HepG2 (cell line): ENCODE data around the gene S100A13. TPM values are rescaled to one million over a fixed set of nuclear protein-coding genes. Genes with fewer than 3 reads are reported as not detected.
A peak's percentile ranks its signal among the peaks of the same experiment; 100 is the strongest.

Experiments used
- ATAC-seq: fragments of 200-7000 bp; cut with Tn5 transposase; 3 replicates; pipeline ENCODE4 v1.9.1; 2020; ENCODE audit warnings: mild to moderate bottlenecking, moderate library complexity
- BruUV-seq: library from RNA; stranded (reverse); fragments of 400-500 nt; replicated peaks from 2 replicates; lab custom pipeline; 2021; lab: Mats Ljungman, UMichigan
- CTCF ChIA-PET: fragments of 300-600 bp; formaldehyde crosslinking; extraction: SDS; loops from one replicate; lab custom pipeline; 2021; ENCODE audit warnings: low total read pairs, inconsistent platforms, low intra/inter-chr PET ratio; lab: Yijun Ruan, JAX
- POLR2A ChIA-PET: fragments of 350-600 bp; sonication (Branson Sonifier 250); formaldehyde crosslinking; loops from one replicate; lab custom pipeline; 2020; ENCODE audit warnings: antibody characterized with exemption, inconsistent platforms; lab: Yijun Ruan, JAX
- DNase-seq: peaks from one replicate; pipeline ENCODE4 v3.0.0-alpha.2; 2015; ENCODE audit warnings: low spot score
- FAIRE-seq: peaks from 3 replicates; lab custom pipeline; 2011; peaks lifted over from hg19 to GRCh38; lab: Jason Lieb, UNC
- H2AFZ ChIP-seq: one replicate; pipeline ENCODE4 v1.6.1; 2011; ENCODE audit warnings: low read length, inconsistent platforms
- H3K27ac ChIP-seq: fragments of 300-600 bp; 3 replicates; pipeline ENCODE4 v1.8.0; 2011; ENCODE audit warnings: mixed run types, mild to moderate bottlenecking, mixed read lengths, low read length, inconsistent platforms; ENCODE audit not compliant: insufficient read depth; ENCODE audit errors: extremely low read length
- H3K27me3 ChIP-seq, 2 experiments: fragments of 200-600 bp in 1 of 2; 2 replicates in 1 of 2; 3 replicates in 1 of 2; pipeline versions ENCODE4 v1.6.0 to v1.8.0; 2011; ENCODE audit warnings: low read length in 2 of 2, mild to moderate bottlenecking in 2 of 2, moderate library complexity in 2 of 2, inconsistent platforms in 1 of 2; ENCODE audit not compliant: insufficient read depth in 2 of 2, control insufficient read depth in 1 of 2
- H3K36me3 ChIP-seq, 2 experiments: fragments of 200-600 bp in 1 of 2; replicated peaks in 1 of 2; 2 replicates in 1 of 2; 3 replicates in 1 of 2; pipeline versions ENCODE4 v1.5.1 to v1.8.0; 2011; ENCODE audit warnings: low read length in 2 of 2, inconsistent platforms in 1 of 2; ENCODE audit not compliant: insufficient read depth in 2 of 2, control insufficient read depth in 1 of 2
- H3K4me1 ChIP-seq: 2 replicates; pipeline ENCODE4 v1.5.1; 2012; ENCODE audit warnings: low read length, inconsistent platforms; ENCODE audit not compliant: insufficient read depth
- H3K4me2 ChIP-seq: 2 replicates; pipeline ENCODE4 v1.6.0; 2011; ENCODE audit warnings: low read depth, low read length, inconsistent platforms
- H3K4me3 ChIP-seq, 3 experiments: fragments of 200-600 bp in 1 of 3; sonication (generic), shearing (Covaris generic) in 1 of 3; replicated peaks in 1 of 3; 2 replicates each; pipeline ENCODE4 v1.5.1; 2011 to 2016; ENCODE audit warnings: low read length in 3 of 3, inconsistent platforms in 2 of 3, low read depth in 2 of 3, mild to moderate bottlenecking in 2 of 3, control low read depth in 1 of 3, mixed read lengths in 1 of 3; ENCODE audit not compliant: insufficient read depth in 1 of 3
- H3K79me2 ChIP-seq: one replicate; pipeline ENCODE4 v1.6.1; 2011; ENCODE audit warnings: low read length, inconsistent platforms; ENCODE audit not compliant: insufficient read depth
- H3K9ac ChIP-seq: 2 replicates; pipeline ENCODE4 v1.6.0; 2011; ENCODE audit warnings: mild to moderate bottlenecking, low read depth, low read length, inconsistent platforms; ENCODE audit not compliant: insufficient read depth
- H3K9me3 ChIP-seq: 2 replicates; pipeline ENCODE4 v1.5.1; 2012; ENCODE audit warnings: mild to moderate bottlenecking, low read length
- H4K20me1 ChIP-seq: 2 replicates; pipeline ENCODE4 v1.6.0; 2011; ENCODE audit warnings: inconsistent platforms, mild to moderate bottlenecking, low read length, moderate library complexity; ENCODE audit not compliant: insufficient read depth
- CBFB ChIP-seq: sonication (generic); formaldehyde crosslinking; IDR thresholded peaks from 2 replicates; pipeline ENCODE4 v1.4.0; 2020; ENCODE audit warnings: missing genetic modification reagents
- NFYB ChIP-seq: sonication (generic); formaldehyde crosslinking; IDR thresholded peaks from 2 replicates; pipeline ENCODE4 v1.4.0; 2020; ENCODE audit warnings: missing genetic modification reagents
- REPIN1 ChIP-seq: sonication (generic); formaldehyde crosslinking; IDR thresholded peaks from 2 replicates; pipeline ENCODE4 v1.8.0; 2022; ENCODE audit warnings: missing genetic modification reagents, low read depth, mild to moderate bottlenecking, borderline replicate concordance
- RXRB ChIP-seq: IDR thresholded peaks from 2 replicates; pipeline ENCODE4 v1.6.1; 2016; ENCODE audit warnings: borderline replicate concordance, missing genetic modification reagents, missing compliant biosample characterization
- SKI ChIP-seq: fragments of 450-650 bp; IDR thresholded peaks from one replicate; pipeline ENCODE4 v1.6.1; 2018; ENCODE audit warnings: mild to moderate bottlenecking; ENCODE audit not compliant: partially characterized antibody
- TCF7L2 ChIP-seq: IDR thresholded peaks from 2 replicates; pipeline ENCODE4 v1.6.1; 2011; ENCODE audit warnings: mild to moderate bottlenecking, low read depth, low read length, moderate library complexity
- ZKSCAN5 ChIP-seq: sonication (generic); formaldehyde crosslinking; IDR thresholded peaks from 2 replicates; pipeline ENCODE4 v1.5.1; 2020; ENCODE audit warnings: mild to moderate bottlenecking, missing genetic modification reagents
- ZNF256 ChIP-seq: sonication (generic); formaldehyde crosslinking; conservative IDR thresholded peaks from 2 replicates; pipeline ENCODE4 v1.4.0; 2020; ENCODE audit warnings: missing genetic modification reagents
- ZNF33B ChIP-seq: sonication (generic); formaldehyde crosslinking; IDR thresholded peaks from 2 replicates; pipeline ENCODE4 v1.5.1; 2020; ENCODE audit warnings: mild to moderate bottlenecking, missing genetic modification reagents
- ZNF350 ChIP-seq: sonication (generic); formaldehyde crosslinking; IDR thresholded peaks from 2 replicates; pipeline ENCODE4 v1.4.0; 2020; ENCODE audit warnings: mild to moderate bottlenecking, low read depth, missing genetic modification reagents, borderline replicate concordance
- ZNF562 ChIP-seq: sonication (generic); formaldehyde crosslinking; IDR thresholded peaks from 2 replicates; pipeline ENCODE4 v1.8.0; 2022; ENCODE audit warnings: missing genetic modification reagents, borderline replicate concordance
- ZNF670 ChIP-seq: sonication (generic); formaldehyde crosslinking; IDR thresholded peaks from 2 replicates; pipeline ENCODE4 v1.8.0; 2022; ENCODE audit warnings: mild to moderate bottlenecking, missing genetic modification reagents, borderline replicate concordance
- ZNF761 ChIP-seq: sonication (generic); formaldehyde crosslinking; conservative IDR thresholded peaks from 2 replicates; pipeline ENCODE4 v1.4.0; 2020; ENCODE audit warnings: mild to moderate bottlenecking, missing genetic modification reagents
- ZNF766 ChIP-seq: sonication (generic); formaldehyde crosslinking; IDR thresholded peaks from 2 replicates; pipeline ENCODE4 v1.5.0; 2020; ENCODE audit warnings: missing genetic modification reagents, borderline replicate concordance
- WGBS: methylation state at CpG from one replicate; pipeline ENCODE4 v1.1.6; 2017; ENCODE audit warnings: low lambda C conversion rate; 5-methylcytosine and 5-hydroxymethylcytosine counted together
- in situ Hi-C: cut with HindIII; loops from 2 replicates; pipeline ENCODE4 v1.10.0; 2017; ENCODE audit warnings: low pct_unique_long_range_greater_than_20kb; ENCODE audit not compliant: extremely low pct_ligation_motif_present
- intact Hi-C: fragments of 100-400 bp; cut with micrococcal nuclease; formaldehyde crosslinking; loops from one replicate; pipeline ENCODE4 v1.10.0; 2022; ENCODE audit not compliant: unreplicated experiment
- polyA plus RNA-seq, 8 experiments: library from polyadenylated mRNA; depleted of rRNA in 3 of 8; stranded (reverse) in 7 of 8; unstranded in 1 of 8; fragments of >200 nt; fragmentation: Illumina TruSeq in 4 of 8; extraction: Trizol in 4 of 8; gene quantifications; 2 replicates each; pipeline versions ENCODE4 v1.2.1 to v1.2.3, GENCODE V29; 2011 to 2016; ENCODE audit warnings: low read depth in 4 of 8, missing spikeins in 1 of 8, mixed read lengths in 1 of 8; ENCODE audit not compliant: insufficient read depth in 1 of 8
- total RNA-seq, 5 experiments: library from RNA; depleted of rRNA; stranded (reverse); fragments of >200 nt; fragmentation: Illumina TruSeq; extraction: Trizol; gene quantifications; 2 replicates each; pipeline ENCODE4 v1.2.3, GENCODE V29; 2016; ENCODE audit warnings: low read depth in 1 of 5

Gene S100A13
- total and polyA plus RNA-seq, 2 of the 13 experiments (the other 11 are each of a cell fraction or from before 2014, with no cell fraction given): 89.5 to 172 TPM

GRCh38 chr1:153616917-153617311 lies 10.4 kb downstream of the S100A13 start:
- intact Hi-C loops: no loop called here
- no peak for DNase-seq
- Histone ChIP-seq H3K27ac (no peak overlapping the region), H2AFZ (no peak overlapping the region), H3K36me3 (peaks cover 0 to 1% of the 10 kb centered on the region in 2 experiments; a peak in 1 of 5 replicates), H4K20me1 (no peaks in the 10 kb centered on the region), H3K9ac (no peak overlapping the region), H3K9me3 (no peaks in the 10 kb centered on the region), H3K4me1 (peaks cover 50% of the 10 kb centered on the region), H3K4me2 (peak overlapping the region; percentile 41; the same call in 1 of the 2 replicates), H3K79me2 (peaks cover 4% of the 10 kb centered on the region), H3K4me3 (no peak overlapping the region), H3K27me3 (no peaks in the 10 kb centered on the region)
- in situ Hi-C loops: no loop called here
- no TSS peak for BruUV-seq
- ChIA-PET POLR2A (interaction anchor here (1.3 to 12.2 kb wide), 3 partner anchors 8 to 17 kb away, joined by 10 to 390 read pairs (median 14); partner anchors contain the start of genes CHTOP, S100A1 and S100A13), CTCF (no interaction called here)
- WGBS: 100% methylated on average over 2 of the region's 5 CpGs
- TF ChIP-seq CBFB: no peak
- no peak for TF ChIP-seq ZNF761 (CRISPR knock-in tag)
- no peak for TF ChIP-seq REPIN1
- TF ChIP-seq ZNF33B (CRISPR knock-in tag): no peak
- TF ChIP-seq ZNF350 (CRISPR knock-in tag): no peak
- TF ChIP-seq TCF7L2: no peak
- no peak for TF ChIP-seq NFYB (CRISPR knock-in tag)
- TF ChIP-seq ZKSCAN5 (CRISPR knock-in tag): no peak
- no peak for TF ChIP-seq ZNF562 (CRISPR knock-in tag)
- TF ChIP-seq ZNF670 (CRISPR knock-in tag): no peak
- TF ChIP-seq SKI: no peak
- no peak for TF ChIP-seq RXRB
- TF ChIP-seq ZNF766 (CRISPR knock-in tag): no peak
- TF ChIP-seq ZNF256 (CRISPR knock-in tag): no peak
- no peak for FAIRE-seq
- no peak for ATAC-seq
